Stimulated activated CD4-positive, alpha-beta T cell treated with anti-CD3 and anti-CD28 coated beads, Interleukin-1b, Interleukin-23, amount 100 ng/mL, for 1 hour (primary cell): ENCODE measurements around the gene AKR1B15.
"Not testable (repeated sequence)": the region's sequence is repeated elsewhere in the genome, so short reads cannot be mapped to it uniquely, and the experiment has no call there.

Source experiments
- DNase-seq, 2 donors: peaks; one replicate each; pipeline ENCODE4 v3.0.0-alpha.2; 2020; ENCODE audit warnings: low read depth in 2 of 2

The AKR1B15 gene

GRCh38 chr7:134548877-134549276, at the start of gene AKR1B15:
TSS of gene AKR1B15 (plus strand) at chr7:134549110. CDS start at chr7:134564620, 15,510 bp downstream.
- no peak for DNase-seq

GRCh38 chr7:134500406-134500805, 48.5 kb upstream of the AKR1B15 start:
- no peak for DNase-seq

GRCh38 chr7:134500982-134501381, 47.9 kb upstream of the AKR1B15 start:
- DNase-seq: no peak

GRCh38 chr7:134502463-134503371, 46.2 kb upstream of the AKR1B15 start:
- no peak for DNase-seq

GRCh38 chr7:134504660-134505164, 44.2 kb upstream of the AKR1B15 start:
- DNase-seq: no peak

GRCh38 chr7:134505856-134506255, 43.1 kb upstream of the AKR1B15 start:
- no peak for DNase-seq

GRCh38 chr7:134509010-134509409, 39.9 kb upstream of the AKR1B15 start:
- DNase-seq: no peak

- no peak for DNase-seq
Measured at GRCh38 chr7:134510646-134511045, 38.3 kb upstream of the AKR1B15 start.

GRCh38 chr7:134512271-134512670, 36.6 kb upstream of the AKR1B15 start:
- DNase-seq: no peak

- DNase-seq: no peak
Measured at GRCh38 chr7:134513169-134513752, 35.6 kb upstream of the AKR1B15 start.

- DNase-seq: no peak
Measured at GRCh38 chr7:134514106-134514505, 34.8 kb upstream of the AKR1B15 start.

- no peak for DNase-seq
Measured at GRCh38 chr7:134514663-134515062, 34.2 kb upstream of the AKR1B15 start.

GRCh38 chr7:134515569-134516468, 33.1 kb upstream of the AKR1B15 start:
- DNase-seq: no peak

GRCh38 chr7:134520130-134520529, 28.8 kb upstream of the AKR1B15 start:
- no peak for DNase-seq

- DNase-seq: no peak
Measured at GRCh38 chr7:134522601-134523000, 26.3 kb upstream of the AKR1B15 start.

- DNase-seq: not testable (repeated sequence)
Measured at GRCh38 chr7:134525449-134525848, 23.5 kb upstream of the AKR1B15 start.

- not testable (repeated sequence) for DNase-seq
Measured at GRCh38 chr7:134526552-134527248, 22.2 kb upstream of the AKR1B15 start.

GRCh38 chr7:134527979-134528371, 20.9 kb upstream of the AKR1B15 start:
- no peak for DNase-seq

- DNase-seq: no peak
Measured at GRCh38 chr7:134528749-134529148, 20.2 kb upstream of the AKR1B15 start.

- no peak for DNase-seq
Measured at GRCh38 chr7:134530460-134530859, 18.4 kb upstream of the AKR1B15 start.
